Fibroblast of the aortic adventitia (primary cell): ENCODE results near the gene DDX53. TPM values are rescaled to one million over a fixed set of nuclear protein-coding genes. Genes with fewer than 3 reads are reported as not detected.

Experiments used
- DNase-seq: peaks from one replicate; pipeline ENCODE4 v3.0.0-alpha.2; 2010; ENCODE audit warnings: low read depth
- H3K4me3 ChIP-seq: 2 replicates; pipeline ENCODE4 v1.5.1; 2011; ENCODE audit warnings: low read depth, mild to moderate bottlenecking, control low read depth, low read length, moderate library complexity
- total RNA-seq: library from RNA; depleted of rRNA; stranded (reverse); fragments of >200 nt; gene quantifications from 2 replicates; pipeline ENCODE4 v1.2.3, GENCODE V29; 2012; ENCODE audit warnings: low replicate concordance
- TF ChIP-seq, protein P1 (sequence below): IDR thresholded peaks from 2 replicates; pipeline ENCODE4 v1.5.1; 2011; ENCODE audit warnings: mild to moderate bottlenecking, low read length, control low read depth, inconsistent platforms; ENCODE audit not compliant: insufficient read depth

The DDX53 gene
- total RNA-seq, 1 donor, result not detected

DNA sequence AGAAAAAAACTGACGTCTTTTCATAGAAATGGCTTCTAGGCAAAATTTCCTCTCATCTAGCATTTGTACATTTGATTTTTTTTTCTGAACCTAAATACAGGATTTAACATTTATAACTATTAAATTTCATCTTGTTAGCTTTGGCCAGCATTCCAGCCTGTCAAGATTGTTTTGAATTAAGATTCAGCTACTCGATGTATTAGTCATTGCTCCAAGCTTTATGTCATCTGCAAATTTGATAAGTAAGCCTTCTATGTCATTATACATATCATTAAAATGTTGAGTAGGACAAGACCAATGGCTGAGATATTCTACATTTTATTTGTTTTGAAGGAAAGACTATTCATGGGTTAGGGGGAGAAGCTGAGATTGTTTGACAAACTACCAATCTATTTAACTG, 46.7 kb downstream of the DDX53 start:
- TF ChIP-seq, protein P1, sequence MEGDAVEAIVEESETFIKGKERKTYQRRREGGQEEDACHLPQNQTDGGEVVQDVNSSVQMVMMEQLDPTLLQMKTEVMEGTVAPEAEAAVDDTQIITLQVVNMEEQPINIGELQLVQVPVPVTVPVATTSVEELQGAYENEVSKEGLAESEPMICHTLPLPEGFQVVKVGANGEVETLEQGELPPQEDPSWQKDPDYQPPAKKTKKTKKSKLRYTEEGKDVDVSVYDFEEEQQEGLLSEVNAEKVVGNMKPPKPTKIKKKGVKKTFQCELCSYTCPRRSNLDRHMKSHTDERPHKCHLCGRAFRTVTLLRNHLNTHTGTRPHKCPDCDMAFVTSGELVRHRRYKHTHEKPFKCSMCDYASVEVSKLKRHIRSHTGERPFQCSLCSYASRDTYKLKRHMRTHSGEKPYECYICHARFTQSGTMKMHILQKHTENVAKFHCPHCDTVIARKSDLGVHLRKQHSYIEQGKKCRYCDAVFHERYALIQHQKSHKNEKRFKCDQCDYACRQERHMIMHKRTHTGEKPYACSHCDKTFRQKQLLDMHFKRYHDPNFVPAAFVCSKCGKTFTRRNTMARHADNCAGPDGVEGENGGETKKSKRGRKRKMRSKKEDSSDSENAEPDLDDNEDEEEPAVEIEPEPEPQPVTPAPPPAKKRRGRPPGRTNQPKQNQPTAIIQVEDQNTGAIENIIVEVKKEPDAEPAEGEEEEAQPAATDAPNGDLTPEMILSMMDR, result no peak
- no peak for DNase-seq
- H3K4me3 ChIP-seq, result no peak overlapping the region

- DNase-seq, result no peak
- TF ChIP-seq, protein P1, result no peak
- H3K4me3 ChIP-seq, result no peak overlapping the region
These were observed 49.2 kb downstream of the DDX53 start for GRCh38 chrX:23048806-23049573.

- TF ChIP-seq, protein P1, result no peak
- no peak for DNase-seq
- H3K4me3 ChIP-seq, result no peak overlapping the region
These were observed 52.6 kb downstream of the DDX53 start for GRCh38 chrX:23052324-23052723.
